HEK293 (cell line): Measurements from ENCODE around the gene VWDE.

Experiments used
- BCL11A ChIP-seq: fragments of 450-650 bp; formaldehyde crosslinking; IDR thresholded peaks from 2 replicates; pipeline ENCODE4 v1.5.1; 2016; ENCODE audit warnings: low read depth, missing biosample characterization, missing genetic modification characterization
- PRDM1 ChIP-seq: fragments of 450-650 bp; formaldehyde crosslinking; IDR thresholded peaks from 2 replicates; pipeline ENCODE4; 2016; ENCODE audit warnings: missing biosample characterization, missing genetic modification characterization
- YY1 ChIP-seq: fragments of 450-650 bp; formaldehyde crosslinking; IDR thresholded peaks from 2 replicates; pipeline ENCODE4 v1.5.1; 2018; ENCODE audit warnings: missing biosample characterization, missing genetic modification characterization
- ZFP3 ChIP-seq: fragments of 450-650 bp; formaldehyde crosslinking; IDR thresholded peaks from 2 replicates; pipeline ENCODE4 v1.5.1; 2016; ENCODE audit warnings: low read depth, missing biosample characterization, missing genetic modification characterization
- ZNF138 ChIP-seq: fragments of 450-650 bp; formaldehyde crosslinking; IDR thresholded peaks from 2 replicates; pipeline ENCODE4 v1.5.1; 2016; ENCODE audit warnings: missing biosample characterization, missing genetic modification characterization, borderline replicate concordance
- ZNF211 ChIP-seq: fragments of 450-650 bp; formaldehyde crosslinking; IDR thresholded peaks from 2 replicates; pipeline ENCODE4 v1.5.1; 2016; ENCODE audit warnings: low read depth, missing biosample characterization, missing genetic modification characterization
- ZNF274 ChIP-seq, 2 experiments: fragments of 200-500 bp in 1 of 2; fragments of 450-650 bp in 1 of 2; sonication (Bioruptor generic) in 1 of 2; formaldehyde crosslinking in 1 of 2; IDR thresholded peaks; 2 replicates each; pipeline versions ENCODE4 v1.5.1 to v1.6.1; 2014 to 2016; ENCODE audit warnings: borderline replicate concordance in 1 of 2, inconsistent platforms in 1 of 2, low read length in 1 of 2, missing biosample characterization in 1 of 2, missing genetic modification characterization in 1 of 2
- ZNF473 ChIP-seq: fragments of 450-650 bp; formaldehyde crosslinking; IDR thresholded peaks from 2 replicates; pipeline ENCODE4 v1.5.1; 2017; ENCODE audit warnings: missing biosample characterization, missing genetic modification characterization
- TF ChIP-seq, protein P1 (sequence below): fragments of 450-650 bp; formaldehyde crosslinking; IDR thresholded peaks from 2 replicates; pipeline ENCODE4 v1.5.1; 2016; ENCODE audit warnings: missing biosample characterization, missing genetic modification characterization
- TF ChIP-seq, protein P2 (sequence below): fragments of 450-650 bp; formaldehyde crosslinking; IDR thresholded peaks from 2 replicates; pipeline ENCODE4 v1.5.1; 2016; ENCODE audit warnings: missing biosample characterization, missing genetic modification characterization
- TF ChIP-seq, protein P3 (sequence below): fragments of 450-650 bp; formaldehyde crosslinking; IDR thresholded peaks from 2 replicates; pipeline ENCODE4 v1.5.1; 2016; ENCODE audit warnings: missing biosample characterization, missing genetic modification characterization, low read depth
- TF ChIP-seq, protein P4 (sequence below): fragments of 450-650 bp; formaldehyde crosslinking; IDR thresholded peaks from 2 replicates; pipeline ENCODE4 v1.5.1; 2016; ENCODE audit warnings: missing biosample characterization, missing genetic modification characterization

DNA sequence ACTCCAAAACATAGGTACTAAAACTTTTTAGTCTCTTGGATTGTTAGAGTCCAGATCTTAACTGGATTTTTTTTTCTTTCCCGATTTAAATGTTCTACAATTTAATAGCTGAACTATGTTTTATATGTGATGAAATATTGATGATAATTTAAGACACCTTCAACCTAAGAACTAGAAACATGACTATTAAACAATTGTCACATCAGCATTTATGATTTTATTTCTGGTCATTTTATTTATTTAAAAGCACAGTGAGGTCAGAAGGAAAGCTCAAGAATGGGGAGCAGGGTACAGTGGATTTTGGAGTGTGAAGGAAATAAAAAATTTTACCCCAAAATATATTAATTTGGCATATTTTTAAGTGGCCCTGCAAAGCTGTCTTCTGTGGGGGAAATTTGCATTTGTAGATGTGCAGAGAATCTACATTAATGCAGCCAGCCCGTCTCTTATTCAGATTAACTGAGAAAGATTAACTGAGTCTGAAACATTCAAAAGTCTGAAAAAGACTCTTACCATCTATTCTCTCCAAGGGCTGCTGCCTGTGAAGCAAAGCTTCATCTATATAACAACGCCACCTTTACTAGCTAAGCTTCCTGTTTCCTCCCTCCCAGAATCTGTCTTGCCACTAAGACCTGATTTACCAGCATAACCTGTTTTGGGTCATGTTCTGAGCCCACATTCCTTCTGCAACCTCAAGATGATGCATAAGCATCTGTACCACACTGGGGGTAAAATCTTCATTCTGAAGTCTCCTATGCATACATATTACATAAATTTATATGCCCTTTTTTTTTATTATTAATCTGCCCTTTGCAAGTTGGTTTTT lies 106.2 kb downstream of the VWDE start:
- TF ChIP-seq, protein P1, sequence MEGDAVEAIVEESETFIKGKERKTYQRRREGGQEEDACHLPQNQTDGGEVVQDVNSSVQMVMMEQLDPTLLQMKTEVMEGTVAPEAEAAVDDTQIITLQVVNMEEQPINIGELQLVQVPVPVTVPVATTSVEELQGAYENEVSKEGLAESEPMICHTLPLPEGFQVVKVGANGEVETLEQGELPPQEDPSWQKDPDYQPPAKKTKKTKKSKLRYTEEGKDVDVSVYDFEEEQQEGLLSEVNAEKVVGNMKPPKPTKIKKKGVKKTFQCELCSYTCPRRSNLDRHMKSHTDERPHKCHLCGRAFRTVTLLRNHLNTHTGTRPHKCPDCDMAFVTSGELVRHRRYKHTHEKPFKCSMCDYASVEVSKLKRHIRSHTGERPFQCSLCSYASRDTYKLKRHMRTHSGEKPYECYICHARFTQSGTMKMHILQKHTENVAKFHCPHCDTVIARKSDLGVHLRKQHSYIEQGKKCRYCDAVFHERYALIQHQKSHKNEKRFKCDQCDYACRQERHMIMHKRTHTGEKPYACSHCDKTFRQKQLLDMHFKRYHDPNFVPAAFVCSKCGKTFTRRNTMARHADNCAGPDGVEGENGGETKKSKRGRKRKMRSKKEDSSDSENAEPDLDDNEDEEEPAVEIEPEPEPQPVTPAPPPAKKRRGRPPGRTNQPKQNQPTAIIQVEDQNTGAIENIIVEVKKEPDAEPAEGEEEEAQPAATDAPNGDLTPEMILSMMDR: no peak
- TF ChIP-seq BCL11A (no peak), ZNF138 (tag by site-specific recombination) (no peak), ZNF211 (tag by site-specific recombination) (no peak), PRDM1 (tag by site-specific recombination) (no peak), YY1 (tag by site-specific recombination) (no peak), ZFP3 (no peak), ZNF473 (tag by site-specific recombination) (no peak), ZNF274 (IDR thresholded peaks at IDR 0.05; ENCODE audit: low read length) (no peak), ZNF274 (tag by site-specific recombination; IDR thresholded peaks at IDR 0.05; ENCODE audit: borderline replicate concordance) (no peak)
- TF ChIP-seq, protein P2, sequence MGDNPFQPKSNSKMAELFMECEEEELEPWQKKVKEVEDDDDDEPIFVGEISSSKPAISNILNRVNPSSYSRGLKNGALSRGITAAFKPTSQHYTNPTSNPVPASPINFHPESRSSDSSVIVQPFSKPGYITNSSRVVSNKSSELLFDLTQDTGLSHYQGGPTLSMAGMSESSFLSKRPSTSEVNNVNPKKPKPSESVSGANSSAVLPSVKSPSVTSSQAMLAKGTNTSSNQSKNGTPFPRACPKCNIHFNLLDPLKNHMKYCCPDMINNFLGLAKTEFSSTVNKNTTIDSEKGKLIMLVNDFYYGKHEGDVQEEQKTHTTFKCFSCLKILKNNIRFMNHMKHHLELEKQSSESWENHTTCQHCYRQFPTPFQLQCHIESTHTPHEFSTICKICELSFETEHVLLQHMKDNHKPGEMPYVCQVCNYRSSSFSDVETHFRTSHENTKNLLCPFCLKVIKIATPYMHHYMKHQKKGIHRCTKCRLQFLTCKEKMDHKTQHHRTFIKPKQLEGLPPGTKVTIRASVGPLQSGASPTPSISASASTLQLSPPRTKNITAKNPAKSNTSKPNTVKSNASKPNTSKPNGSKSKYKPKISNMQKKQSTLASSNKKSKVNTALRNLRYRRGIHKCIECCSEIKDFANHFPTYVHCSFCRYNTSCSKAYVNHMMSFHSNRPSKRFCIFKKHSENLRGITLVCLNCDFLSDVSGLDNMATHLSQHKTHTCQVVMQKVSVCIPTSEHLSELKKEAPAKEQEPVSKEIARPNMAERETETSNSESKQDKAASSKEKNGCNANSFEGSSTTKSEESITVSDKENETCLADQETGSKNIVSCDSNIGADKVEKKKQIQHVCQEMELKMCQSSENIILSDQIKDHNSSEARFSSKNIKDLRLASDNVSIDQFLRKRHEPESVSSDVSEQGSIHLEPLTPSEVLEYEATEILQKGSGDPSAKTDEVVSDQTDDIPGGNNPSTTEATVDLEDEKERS (tag by site-specific recombination): no peak
- TF ChIP-seq, protein P3, sequence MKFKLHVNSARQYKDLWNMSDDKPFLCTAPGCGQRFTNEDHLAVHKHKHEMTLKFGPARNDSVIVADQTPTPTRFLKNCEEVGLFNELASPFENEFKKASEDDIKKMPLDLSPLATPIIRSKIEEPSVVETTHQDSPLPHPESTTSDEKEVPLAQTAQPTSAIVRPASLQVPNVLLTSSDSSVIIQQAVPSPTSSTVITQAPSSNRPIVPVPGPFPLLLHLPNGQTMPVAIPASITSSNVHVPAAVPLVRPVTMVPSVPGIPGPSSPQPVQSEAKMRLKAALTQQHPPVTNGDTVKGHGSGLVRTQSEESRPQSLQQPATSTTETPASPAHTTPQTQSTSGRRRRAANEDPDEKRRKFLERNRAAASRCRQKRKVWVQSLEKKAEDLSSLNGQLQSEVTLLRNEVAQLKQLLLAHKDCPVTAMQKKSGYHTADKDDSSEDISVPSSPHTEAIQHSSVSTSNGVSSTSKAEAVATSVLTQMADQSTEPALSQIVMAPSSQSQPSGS: no peak
- TF ChIP-seq, protein P4, sequence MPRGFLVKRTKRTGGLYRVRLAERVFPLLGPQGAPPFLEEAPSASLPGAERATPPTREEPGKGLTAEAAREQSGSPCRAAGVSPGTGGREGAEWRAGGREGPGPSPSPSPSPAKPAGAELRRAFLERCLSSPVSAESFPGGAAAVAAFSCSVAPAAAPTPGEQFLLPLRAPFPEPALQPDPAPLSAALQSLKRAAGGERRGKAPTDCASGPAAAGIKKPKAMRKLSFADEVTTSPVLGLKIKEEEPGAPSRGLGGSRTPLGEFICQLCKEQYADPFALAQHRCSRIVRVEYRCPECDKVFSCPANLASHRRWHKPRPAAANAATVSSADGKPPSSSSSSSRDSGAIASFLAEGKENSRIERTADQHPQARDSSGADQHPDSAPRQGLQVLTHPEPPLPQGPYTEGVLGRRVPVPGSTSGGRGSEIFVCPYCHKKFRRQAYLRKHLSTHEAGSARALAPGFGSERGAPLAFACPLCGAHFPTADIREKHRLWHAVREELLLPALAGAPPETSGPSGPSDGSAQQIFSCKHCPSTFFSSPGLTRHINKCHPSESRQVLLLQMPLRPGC: no peak
